VCaP (cell line): ENCODE results near the gene RAPGEF5.

Experiments used
- H3K27ac ChIP-seq: fragments of 450-650 bp; 2 replicates; pipeline ENCODE4 v1.5.1; 2017
- CTCF ChIP-seq: fragments of 450-650 bp; conservative IDR thresholded peaks from 2 replicates; pipeline ENCODE4 v1.5.1; 2017; ENCODE audit warnings: mild to moderate bottlenecking, moderate library complexity

The RAPGEF5 gene

GRCh38 chr7:22147868-22148267 lies 209.1 kb downstream of the RAPGEF5 start:
- H3K27ac ChIP-seq = no peak overlapping the region
- no peak for TF ChIP-seq CTCF

- no peak for TF ChIP-seq CTCF
- H3K27ac ChIP-seq = no peak overlapping the region
Observed at GRCh38 chr7:22146961-22147512, 209.9 kb downstream of the RAPGEF5 start.

- no peak overlapping the region for H3K27ac ChIP-seq
- TF ChIP-seq CTCF = no peak
Observed at GRCh38 chr7:22144950-22145349, 212.0 kb downstream of the RAPGEF5 start.

GRCh38 chr7:22143491-22143890 lies 213.5 kb downstream of the RAPGEF5 start:
- H3K27ac ChIP-seq = no peak overlapping the region; the same call in 1 of the 2 replicates
- TF ChIP-seq CTCF = no peak

GRCh38 chr7:22142572-22142971 lies 214.4 kb downstream of the RAPGEF5 start:
- H3K27ac ChIP-seq = peak overlapping the region; percentile 44
- TF ChIP-seq CTCF = no peak

GRCh38 chr7:22141355-22141754 lies 215.6 kb downstream of the RAPGEF5 start:
- H3K27ac ChIP-seq = peak overlapping the region; percentile 44
- no peak for TF ChIP-seq CTCF

- no peak for TF ChIP-seq CTCF
- H3K27ac ChIP-seq = no peak overlapping the region
Observed at GRCh38 chr7:22140578-22140977, 216.4 kb downstream of the RAPGEF5 start.
